Stimulated activated CD8-positive, alpha-beta memory T cell treated with anti-CD3 and anti-CD28 coated beads, Interleukin-12 subunit alpha, Interleukin-12 subunit beta, amount 100 ng/mL, for 24 hours (primary cell): Measurements from ENCODE around the gene TJP3.
"Not testable (repeated sequence)": the region's sequence is repeated elsewhere in the genome, so short reads cannot be mapped to it uniquely, and the experiment has no call there.

Experiments used
- DNase-seq: peaks from one replicate; pipeline ENCODE4 v3.0.0-alpha.2; 2020; ENCODE audit errors: extremely low read depth

Gene TJP3

GRCh38 chr19:3708207-3708931 lies at the start of gene TJP3:
TJP3 (plus strand) TSS chr19:3708384; CDS start chr19:3728433, 20,049 bp downstream.
- no peak for DNase-seq

- no peak for DNase-seq
These were observed 49.1 kb upstream of the TJP3 start for GRCh38 chr19:3658870-3659745.

GRCh38 chr19:3659746-3660112 lies 48.5 kb upstream of the TJP3 start:
- no peak for DNase-seq

GRCh38 chr19:3660493-3661219 lies 47.5 kb upstream of the TJP3 start:
- no peak for DNase-seq

GRCh38 chr19:3661284-3662238 lies 46.6 kb upstream of the TJP3 start:
- no peak for DNase-seq

- no peak for DNase-seq
These were observed 44.3 kb upstream of the TJP3 start for GRCh38 chr19:3663838-3664237.

- no peak for DNase-seq
These were observed 43.1 kb upstream of the TJP3 start for GRCh38 chr19:3664879-3665642.

- DNase-seq, result peak; percentile 34
These were observed 42.3 kb upstream of the TJP3 start for GRCh38 chr19:3665681-3666544.

GRCh38 chr19:3666545-3666856 lies 41.7 kb upstream of the TJP3 start:
- not testable (repeated sequence) for DNase-seq

- no peak for DNase-seq
These were observed 41.0 kb upstream of the TJP3 start for GRCh38 chr19:3667037-3667638.

- DNase-seq, result no peak
These were observed 40.4 kb upstream of the TJP3 start for GRCh38 chr19:3667766-3668165.

GRCh38 chr19:3668331-3669081 lies 39.7 kb upstream of the TJP3 start:
- no peak for DNase-seq

- DNase-seq, result no peak
These were observed 38.9 kb upstream of the TJP3 start for GRCh38 chr19:3669082-3669946.

GRCh38 chr19:3669947-3670795 lies 38.0 kb upstream of the TJP3 start:
- no peak for DNase-seq

GRCh38 chr19:3670796-3671679 lies 37.1 kb upstream of the TJP3 start:
- DNase-seq, result no peak
